Panc1 (cell line): ENCODE data around the gene SUPT3H.

Experiments used
- TCF7L2 ChIP-seq: IDR thresholded peaks from 2 replicates; pipeline ENCODE4 v1.6.1; 2011; ENCODE audit warnings: mild to moderate bottlenecking, low read depth, low read length, inconsistent platforms
- TF ChIP-seq, protein P1 (sequence below): fragments of 450-650 bp; IDR thresholded peaks from 2 replicates; pipeline ENCODE4 v1.5.1; 2017; ENCODE audit warnings: mild to moderate bottlenecking

DNA sequence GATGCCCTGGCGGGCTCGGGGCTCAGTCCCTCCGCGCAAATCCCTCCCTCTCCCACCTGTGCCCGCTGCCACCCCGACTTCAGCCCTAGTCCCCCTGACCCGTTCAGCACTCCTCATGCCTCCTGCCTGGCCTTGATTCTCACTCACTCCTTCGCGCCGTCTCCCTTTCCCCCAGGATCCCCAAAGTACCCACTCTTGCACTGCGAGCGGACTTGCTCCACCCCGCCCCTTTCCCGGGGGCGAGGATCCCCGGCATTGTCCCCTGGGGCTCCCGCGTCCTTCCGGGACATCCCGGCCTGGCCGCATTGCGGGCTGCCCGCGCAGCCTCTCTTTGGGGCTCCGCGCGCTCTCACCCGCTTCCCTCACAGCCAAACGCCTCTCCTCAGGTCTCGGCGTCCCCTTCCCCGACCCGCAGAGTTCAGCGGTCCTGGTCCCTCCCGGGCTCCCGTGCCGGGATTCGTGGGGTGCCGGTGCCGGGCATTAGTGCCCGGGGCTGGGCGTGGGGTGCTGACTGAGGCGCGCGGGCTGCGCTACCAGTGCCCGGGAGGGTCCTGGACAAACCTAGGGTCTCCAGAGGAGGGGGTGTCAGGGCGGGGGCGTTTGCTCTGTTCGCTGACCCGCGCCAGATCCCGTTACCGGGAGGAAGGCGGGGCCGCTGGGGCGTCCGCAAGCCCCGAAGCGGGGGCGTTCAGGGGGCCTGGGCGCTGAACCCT, 45.5 kb upstream of the SUPT3H start:
- no peak for TF ChIP-seq TCF7L2
- TF ChIP-seq, protein P1, sequence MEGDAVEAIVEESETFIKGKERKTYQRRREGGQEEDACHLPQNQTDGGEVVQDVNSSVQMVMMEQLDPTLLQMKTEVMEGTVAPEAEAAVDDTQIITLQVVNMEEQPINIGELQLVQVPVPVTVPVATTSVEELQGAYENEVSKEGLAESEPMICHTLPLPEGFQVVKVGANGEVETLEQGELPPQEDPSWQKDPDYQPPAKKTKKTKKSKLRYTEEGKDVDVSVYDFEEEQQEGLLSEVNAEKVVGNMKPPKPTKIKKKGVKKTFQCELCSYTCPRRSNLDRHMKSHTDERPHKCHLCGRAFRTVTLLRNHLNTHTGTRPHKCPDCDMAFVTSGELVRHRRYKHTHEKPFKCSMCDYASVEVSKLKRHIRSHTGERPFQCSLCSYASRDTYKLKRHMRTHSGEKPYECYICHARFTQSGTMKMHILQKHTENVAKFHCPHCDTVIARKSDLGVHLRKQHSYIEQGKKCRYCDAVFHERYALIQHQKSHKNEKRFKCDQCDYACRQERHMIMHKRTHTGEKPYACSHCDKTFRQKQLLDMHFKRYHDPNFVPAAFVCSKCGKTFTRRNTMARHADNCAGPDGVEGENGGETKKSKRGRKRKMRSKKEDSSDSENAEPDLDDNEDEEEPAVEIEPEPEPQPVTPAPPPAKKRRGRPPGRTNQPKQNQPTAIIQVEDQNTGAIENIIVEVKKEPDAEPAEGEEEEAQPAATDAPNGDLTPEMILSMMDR: no peak
